ACC112 (cell line): ENCODE results near the gene LSM10.

Experiments
- H2AFZ ChIP-seq: fragments of 200-600 bp; sonication (generic); one replicate; pipeline ENCODE4 v1.6.0; 2017; ENCODE audit warnings: antibody characterized with exemption, low read length; ENCODE audit not compliant: unreplicated experiment
- H3K27ac ChIP-seq: fragments of 200-600 bp; sonication (generic); 2 replicates; pipeline ENCODE4 v1.5.1; 2014; ENCODE audit warnings: low read depth, mild to moderate bottlenecking, antibody characterized with exemption, low read length, moderate library complexity
- H3K27me3 ChIP-seq: fragments of 200-600 bp; sonication (generic); 2 replicates; pipeline ENCODE4 v1.6.1; 2014; ENCODE audit warnings: mild to moderate bottlenecking, antibody characterized with exemption, low read length, moderate library complexity, mixed read lengths; ENCODE audit not compliant: insufficient read depth
- H3K36me3 ChIP-seq: fragments of 200-600 bp; sonication (generic); 2 replicates; pipeline ENCODE4 v1.6.1; 2016; ENCODE audit warnings: mild to moderate bottlenecking, antibody characterized with exemption, low read length, moderate library complexity, mixed read lengths; ENCODE audit not compliant: insufficient read depth
- H3K4me1 ChIP-seq: fragments of 200-600 bp; sonication (generic); one replicate; pipeline ENCODE4 v1.6.1; 2016; ENCODE audit warnings: low read length, mixed read lengths; ENCODE audit not compliant: insufficient read depth, unreplicated experiment, control insufficient read depth
- H3K4me3 ChIP-seq: fragments of 200-600 bp; sonication (generic); 2 replicates; pipeline ENCODE4 v1.5.1; 2014; ENCODE audit warnings: mild to moderate bottlenecking, low read depth, low read length
- H3K79me2 ChIP-seq: fragments of 200-600 bp; sonication (generic); one replicate; pipeline ENCODE4 v1.6.0; 2016; ENCODE audit warnings: low read length; ENCODE audit not compliant: control insufficient read depth, unreplicated experiment, insufficient read depth

The LSM10 gene

GRCh38 chr1:36352125-36352909 lies 45.4 kb downstream of the LSM10 start:
- peak overlapping the region; percentile 10; the same call in 1 of the 2 replicates for H3K4me3 ChIP-seq
- H3K36me3 ChIP-seq, result peaks cover 7% of the 10 kb centered on the region; the same call in 1 of the 2 replicates
- H3K27ac ChIP-seq, result peak overlapping the region; percentile 99
- no peaks in the 10 kb centered on the region for H3K27me3 ChIP-seq
- no peaks in the 10 kb centered on the region for H3K79me2 ChIP-seq
- H2AFZ ChIP-seq, result no peak overlapping the region
- H3K4me1 ChIP-seq, result peaks cover 54% of the 10 kb centered on the region

DNA sequence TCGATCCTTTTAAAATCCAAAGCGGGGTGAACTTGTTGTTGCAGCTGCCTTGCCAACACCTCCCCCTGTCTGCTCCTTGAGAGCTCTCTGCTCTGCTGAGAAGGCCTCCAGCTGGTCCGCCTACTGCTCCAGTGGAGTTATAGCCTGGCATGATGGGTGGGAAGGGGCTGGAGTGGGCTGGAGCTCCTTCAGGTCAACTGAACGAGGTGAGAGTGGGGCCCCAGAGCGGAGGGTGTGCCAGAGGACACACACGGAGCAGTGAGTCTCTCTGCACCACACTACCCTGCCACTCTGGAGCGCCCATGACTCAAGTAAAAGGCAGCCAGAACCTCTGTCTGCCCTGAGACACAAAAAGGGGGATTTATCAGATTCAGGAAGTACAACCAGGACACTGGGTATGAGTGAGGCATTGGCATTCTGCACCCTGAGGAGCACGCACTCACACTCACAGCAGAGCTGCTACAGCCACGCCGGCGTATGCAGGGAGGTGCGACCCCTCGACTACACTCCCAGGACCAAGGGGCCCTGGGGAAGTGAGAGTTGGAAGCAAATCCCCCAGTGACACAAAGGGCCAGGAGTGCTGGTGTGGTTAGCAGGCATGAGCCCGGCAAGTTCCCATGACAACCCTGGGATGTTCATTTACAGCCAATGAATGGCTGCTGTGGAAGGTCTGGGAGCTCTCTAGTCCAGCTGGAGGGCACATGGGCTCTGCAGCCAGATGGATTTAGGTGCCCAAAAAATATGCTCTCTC lies 46.3 kb downstream of the LSM10 start:
- Histone ChIP-seq H3K4me3 (peak overlapping the region; percentile 55), H3K79me2 (no peaks in the 10 kb centered on the region), H3K27me3 (no peaks in the 10 kb centered on the region), H3K27ac (peak overlapping the region; percentile 99), H3K36me3 (0 out of 2 replicates have a peak, but pooled peaks cover 4% of the 10 kb centered on the region), H3K4me1 (peaks cover 54% of the 10 kb centered on the region), H2AFZ (no peak overlapping the region)

DNA sequence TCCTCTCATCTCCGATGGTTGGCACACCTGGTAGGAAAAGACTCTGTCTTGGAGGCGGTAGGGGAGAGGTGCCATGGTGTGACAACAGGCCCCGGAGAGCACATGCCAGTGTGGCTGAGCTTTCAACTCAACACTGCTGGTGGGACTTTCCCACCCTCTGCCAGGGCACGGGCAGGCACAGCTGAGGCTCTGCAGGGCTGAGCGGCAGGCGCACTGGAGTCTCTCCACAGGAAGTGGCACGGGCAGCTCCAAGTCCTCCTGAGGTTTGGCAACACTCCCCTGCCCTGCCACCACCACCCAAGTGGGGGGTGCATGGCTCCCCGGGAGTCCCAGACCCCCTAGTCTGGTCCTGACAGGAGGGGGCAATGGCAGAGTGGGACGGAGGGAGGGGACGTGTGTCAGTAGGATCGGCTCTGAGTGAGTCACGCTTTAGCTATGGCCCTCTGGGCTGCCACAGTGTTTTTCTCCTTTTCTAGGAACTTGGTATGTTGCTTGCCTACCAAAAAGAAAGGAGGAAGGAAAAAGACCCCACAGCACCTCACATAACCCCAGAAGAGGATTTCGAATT lies 47.0 kb downstream of the LSM10 start:
- peak overlapping the region; percentile 99 for H3K27ac ChIP-seq
- H3K4me1 ChIP-seq, result peaks cover 54% of the 10 kb centered on the region
- no peaks in the 10 kb centered on the region for H3K27me3 ChIP-seq
- H2AFZ ChIP-seq, result no peak overlapping the region
- H3K36me3 ChIP-seq, result 0 out of 2 replicates have a peak, but pooled peaks cover 4% of the 10 kb centered on the region
- no peaks in the 10 kb centered on the region for H3K79me2 ChIP-seq
- peak overlapping the region; percentile 55 for H3K4me3 ChIP-seq

GRCh38 chr1:36349839-36350238 lies 47.9 kb downstream of the LSM10 start:
- Histone ChIP-seq H3K4me3 (no peak overlapping the region), H3K36me3 (0 out of 2 replicates have a peak, but pooled peaks cover 4% of the 10 kb centered on the region), H3K79me2 (no peaks in the 10 kb centered on the region), H3K4me1 (peaks cover 54% of the 10 kb centered on the region), H2AFZ (no peak overlapping the region), H3K27ac (peak overlapping the region; percentile 99), H3K27me3 (no peaks in the 10 kb centered on the region)

GRCh38 chr1:36349241-36349671 lies 48.5 kb downstream of the LSM10 start:
- Histone ChIP-seq H3K36me3 (0 out of 2 replicates have a peak, but pooled peaks cover 4% of the 10 kb centered on the region), H2AFZ (no peak overlapping the region), H3K4me3 (no peak overlapping the region), H3K27ac (peak overlapping the region; percentile 99), H3K27me3 (no peaks in the 10 kb centered on the region), H3K4me1 (peaks cover 54% of the 10 kb centered on the region), H3K79me2 (no peaks in the 10 kb centered on the region)

- 0 out of 2 replicates have a peak, but pooled peaks cover 4% of the 10 kb centered on the region for H3K36me3 ChIP-seq
- no peaks in the 10 kb centered on the region for H3K27me3 ChIP-seq
- H3K79me2 ChIP-seq, result no peaks in the 10 kb centered on the region
- H3K27ac ChIP-seq, result no peak overlapping the region
- H2AFZ ChIP-seq, result no peak overlapping the region
- H3K4me1 ChIP-seq, result peaks cover 52% of the 10 kb centered on the region
- H3K4me3 ChIP-seq, result no peak overlapping the region
Measured at GRCh38 chr1:36346741-36347370, 50.9 kb downstream of the LSM10 start.

GRCh38 chr1:36345353-36345752 lies 52.4 kb downstream of the LSM10 start:
- Histone ChIP-seq H3K27ac (no peak overlapping the region), H3K4me1 (peaks cover 36% of the 10 kb centered on the region), H3K36me3 (0 out of 2 replicates have a peak, but pooled peaks cover 4% of the 10 kb centered on the region)

DNA sequence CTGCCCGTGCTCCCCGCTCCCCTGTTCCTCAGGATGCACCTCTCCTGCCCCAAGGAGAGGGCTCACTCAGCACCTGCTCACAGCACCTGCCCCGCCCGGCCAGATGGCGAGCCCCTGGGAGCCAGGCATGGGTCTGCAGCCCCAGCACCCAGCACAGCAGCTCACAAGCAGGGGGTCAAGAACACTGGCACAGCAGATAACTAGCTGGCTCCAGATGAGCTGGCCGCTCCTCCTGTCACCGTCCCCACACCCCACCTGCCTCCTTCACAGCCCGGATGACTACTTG lies 53.4 kb downstream of the LSM10 start:
- Histone ChIP-seq H3K27ac (peak overlapping the region; percentile 86; the same call in 1 of the 2 replicates), H3K4me3 (no peak overlapping the region), H3K36me3 (0 out of 2 replicates have a peak, but pooled peaks cover 4% of the 10 kb centered on the region), H3K4me1 (peaks cover 26% of the 10 kb centered on the region), H3K79me2 (no peaks in the 10 kb centered on the region), H2AFZ (no peak overlapping the region), H3K27me3 (no peaks in the 10 kb centered on the region)

More at GRCh38 chr1:36345353-36345752, 52.4 kb downstream of the LSM10 start:
- no peak overlapping the region for H2AFZ ChIP-seq
- no peak overlapping the region for H3K4me3 ChIP-seq
- no peaks in the 10 kb centered on the region for H3K79me2 ChIP-seq
- no peaks in the 10 kb centered on the region for H3K27me3 ChIP-seq

GRCh38 chr1:36343651-36344394 lies 53.9 kb downstream of the LSM10 start:
- peaks cover 21% of the 10 kb centered on the region for H3K4me1 ChIP-seq
- no peak overlapping the region for H2AFZ ChIP-seq
- no peaks in the 10 kb centered on the region for H3K79me2 ChIP-seq
- peak overlapping the region; percentile 86 for H3K27ac ChIP-seq
- H3K36me3 ChIP-seq, result 0 out of 2 replicates have a peak, but pooled peaks cover 4% of the 10 kb centered on the region
- no peaks in the 10 kb centered on the region for H3K27me3 ChIP-seq
- H3K4me3 ChIP-seq, result no peak overlapping the region
